ENCODE results near the gene USP9Y. TPM values are rescaled to one million over a fixed set of nuclear protein-coding genes. Genes with fewer than 3 reads are reported as not detected.
A peak's percentile ranks its signal among the peaks of the same experiment; 100 is the strongest.

Gene USP9Y
- total RNA-seq, 1 experiment from 2014 or later = 29.1 TPM

DNA sequence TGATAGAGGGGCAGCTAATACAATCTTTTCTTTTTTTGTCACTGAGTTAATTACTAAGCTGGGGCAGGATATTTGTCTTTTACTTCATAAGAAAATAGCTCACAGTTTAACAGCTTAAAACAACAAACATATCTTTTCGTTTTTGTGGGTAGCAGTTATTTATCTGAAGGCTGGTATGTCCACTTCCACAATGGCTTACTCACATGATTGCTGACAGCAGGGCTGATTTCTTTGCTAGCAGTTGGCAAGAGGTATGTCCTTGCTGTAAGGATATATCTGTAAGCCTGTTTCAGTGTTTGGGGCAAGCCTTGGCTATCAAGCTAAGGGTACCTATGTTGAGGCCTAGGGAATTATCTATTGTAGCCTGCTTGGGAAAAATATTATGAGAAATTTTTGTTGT, 1.1 kb downstream of the USP9Y start:
- Mint-ChIP-seq H3K27me3 (ENCODE audit: low read depth) (no peaks in the 10 kb centered on the region), H3K27ac (no peak overlapping the region), H3K36me3 (peaks cover 80% of the 10 kb centered on the region), H3K4me3 (no peak overlapping the region), H3K9me3 (peaks cover 42% of the 10 kb centered on the region), H3K4me1 (peaks cover 35% of the 10 kb centered on the region)
- TF ChIP-seq ATF6 (CRISPR knock-in tag; IDR thresholded peaks at IDR 0.05) (no peak), ARID4B (CRISPR knock-in tag; IDR thresholded peaks at IDR 0.05; ENCODE audit: borderline replicate concordance) (no peak)
- ChIA-PET CTCF (no interaction called here), POLR2A (no interaction called here)
- ATAC-seq = no peak
- DNase-seq (ENCODE audit: low spot score) = no peak

DNA sequence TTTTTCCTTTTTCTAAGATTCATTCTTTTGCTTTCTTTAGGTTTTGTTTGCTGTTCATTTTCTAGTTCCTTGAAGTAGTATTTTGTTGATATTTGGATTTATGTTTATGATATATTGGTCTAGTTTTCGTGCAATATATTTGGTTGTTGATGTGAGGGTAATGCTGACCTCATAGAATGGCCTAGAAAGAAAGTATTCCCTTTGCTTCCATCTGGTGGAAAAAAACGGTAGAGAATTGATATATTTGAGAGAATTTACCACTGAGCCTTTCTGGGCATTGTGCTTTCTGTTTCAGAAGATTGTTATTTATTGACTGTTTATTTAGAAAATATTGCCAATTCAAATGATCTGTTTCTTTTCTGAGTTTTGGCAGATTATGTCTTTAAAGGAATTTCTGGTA, 9.4 kb downstream of the USP9Y start:
- Mint-ChIP-seq H3K9me3 (no peaks in the 10 kb centered on the region), H3K4me1 (peaks cover 17% of the 10 kb centered on the region), H3K4me3 (no peak overlapping the region), H3K36me3 (peaks cover 24% of the 10 kb centered on the region), H3K27me3 (ENCODE audit: low read depth) (no peaks in the 10 kb centered on the region), H3K27ac (peak overlapping the region; percentile 79; the same call in 1 of the 2 replicates)
- no peak for TF ChIP-seq E2F5 (CRISPR knock-in tag; IDR thresholded peaks at IDR 0.05)
- ATAC-seq (no peak), DNase-seq (ENCODE audit: low spot score) (no peak)
- ChIA-PET CTCF (no interaction called here), POLR2A (no interaction called here)

- H3K36me3 Mint-ChIP-seq = peaks cover 19% of the 10 kb centered on the region
- no peak overlapping the region for H3K27ac Mint-ChIP-seq
- CTCF ChIA-PET = interaction anchor here (0.6 kb wide), 1 partner anchor 53 kb away, joined by 4 read pairs; no protein-coding TSS in a partner anchor
- peaks cover 7% of the 10 kb centered on the region for H3K4me1 Mint-ChIP-seq
- POLR2A ChIA-PET = no interaction called here
- ATAC-seq = no peak
- no peaks in the 10 kb centered on the region for H3K9me3 Mint-ChIP-seq
- TF ChIP-seq TCF7 (CRISPR knock-in tag; IDR thresholded peaks at IDR 0.05; ENCODE audit: low read depth) (no peak), ZSCAN18 (CRISPR knock-in tag; IDR thresholded peaks at IDR 0.05) (no peak)
- no peak overlapping the region for H3K4me3 Mint-ChIP-seq
- no peaks in the 10 kb centered on the region for H3K27me3 Mint-ChIP-seq (ENCODE audit: low read depth)
- DNase-seq (ENCODE audit: low spot score) = no peak
Observed at GRCh38 chrY:12715376-12715775, 14.3 kb downstream of the USP9Y start.

- peaks cover 29% of the 10 kb centered on the region for H3K36me3 Mint-ChIP-seq
- no peaks in the 10 kb centered on the region for H3K27me3 Mint-ChIP-seq (ENCODE audit: low read depth)
- ATAC-seq = no peak
- peak overlapping the region; percentile 92; the same call in 1 of the 2 replicates for H3K27ac Mint-ChIP-seq
- CTCF ChIA-PET = no interaction called here
- POLR2A ChIA-PET = no interaction called here
- no peak overlapping the region for H3K4me3 Mint-ChIP-seq
- DNase-seq (ENCODE audit: low spot score) = no peak
- no peaks in the 10 kb centered on the region for H3K9me3 Mint-ChIP-seq
- H3K4me1 Mint-ChIP-seq = peaks cover 20% of the 10 kb centered on the region
- no peak for TF ChIP-seq ZNF138 (CRISPR knock-in tag; conservative IDR thresholded peaks at IDR 0.05)
- TF ChIP-seq, protein P1, sequence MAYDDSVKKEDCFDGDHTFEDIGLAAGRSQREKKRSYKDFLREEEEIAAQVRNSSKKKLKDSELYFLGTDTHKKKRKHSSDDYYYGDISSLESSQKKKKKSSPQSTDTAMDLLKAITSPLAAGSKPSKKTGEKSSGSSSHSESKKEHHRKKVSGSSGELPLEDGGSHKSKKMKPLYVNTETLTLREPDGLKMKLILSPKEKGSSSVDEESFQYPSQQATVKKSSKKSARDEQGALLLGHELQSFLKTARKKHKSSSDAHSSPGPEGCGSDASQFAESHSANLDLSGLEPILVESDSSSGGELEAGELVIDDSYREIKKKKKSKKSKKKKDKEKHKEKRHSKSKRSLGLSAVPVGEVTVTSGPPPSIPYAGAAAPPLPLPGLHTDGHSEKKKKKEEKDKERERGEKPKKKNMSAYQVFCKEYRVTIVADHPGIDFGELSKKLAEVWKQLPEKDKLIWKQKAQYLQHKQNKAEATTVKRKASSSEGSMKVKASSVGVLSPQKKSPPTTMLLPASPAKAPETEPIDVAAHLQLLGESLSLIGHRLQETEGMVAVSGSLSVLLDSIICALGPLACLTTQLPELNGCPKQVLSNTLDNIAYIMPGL (CRISPR knock-in tag; IDR thresholded peaks at IDR 0.05) = no peak
- TF ChIP-seq, protein P2, sequence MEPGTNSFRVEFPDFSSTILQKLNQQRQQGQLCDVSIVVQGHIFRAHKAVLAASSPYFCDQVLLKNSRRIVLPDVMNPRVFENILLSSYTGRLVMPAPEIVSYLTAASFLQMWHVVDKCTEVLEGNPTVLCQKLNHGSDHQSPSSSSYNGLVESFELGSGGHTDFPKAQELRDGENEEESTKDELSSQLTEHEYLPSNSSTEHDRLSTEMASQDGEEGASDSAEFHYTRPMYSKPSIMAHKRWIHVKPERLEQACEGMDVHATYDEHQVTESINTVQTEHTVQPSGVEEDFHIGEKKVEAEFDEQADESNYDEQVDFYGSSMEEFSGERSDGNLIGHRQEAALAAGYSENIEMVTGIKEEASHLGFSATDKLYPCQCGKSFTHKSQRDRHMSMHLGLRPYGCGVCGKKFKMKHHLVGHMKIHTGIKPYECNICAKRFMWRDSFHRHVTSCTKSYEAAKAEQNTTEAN (CRISPR knock-in tag; IDR thresholded peaks at IDR 0.05) = no peak
- TF ChIP-seq, protein P3, sequence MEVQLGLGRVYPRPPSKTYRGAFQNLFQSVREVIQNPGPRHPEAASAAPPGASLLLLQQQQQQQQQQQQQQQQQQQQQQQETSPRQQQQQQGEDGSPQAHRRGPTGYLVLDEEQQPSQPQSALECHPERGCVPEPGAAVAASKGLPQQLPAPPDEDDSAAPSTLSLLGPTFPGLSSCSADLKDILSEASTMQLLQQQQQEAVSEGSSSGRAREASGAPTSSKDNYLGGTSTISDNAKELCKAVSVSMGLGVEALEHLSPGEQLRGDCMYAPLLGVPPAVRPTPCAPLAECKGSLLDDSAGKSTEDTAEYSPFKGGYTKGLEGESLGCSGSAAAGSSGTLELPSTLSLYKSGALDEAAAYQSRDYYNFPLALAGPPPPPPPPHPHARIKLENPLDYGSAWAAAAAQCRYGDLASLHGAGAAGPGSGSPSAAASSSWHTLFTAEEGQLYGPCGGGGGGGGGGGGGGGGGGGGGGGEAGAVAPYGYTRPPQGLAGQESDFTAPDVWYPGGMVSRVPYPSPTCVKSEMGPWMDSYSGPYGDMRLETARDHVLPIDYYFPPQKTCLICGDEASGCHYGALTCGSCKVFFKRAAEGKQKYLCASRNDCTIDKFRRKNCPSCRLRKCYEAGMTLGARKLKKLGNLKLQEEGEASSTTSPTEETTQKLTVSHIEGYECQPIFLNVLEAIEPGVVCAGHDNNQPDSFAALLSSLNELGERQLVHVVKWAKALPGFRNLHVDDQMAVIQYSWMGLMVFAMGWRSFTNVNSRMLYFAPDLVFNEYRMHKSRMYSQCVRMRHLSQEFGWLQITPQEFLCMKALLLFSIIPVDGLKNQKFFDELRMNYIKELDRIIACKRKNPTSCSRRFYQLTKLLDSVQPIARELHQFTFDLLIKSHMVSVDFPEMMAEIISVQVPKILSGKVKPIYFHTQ (CRISPR knock-in tag; IDR thresholded peaks at IDR 0.05) = no peak
- TF ChIP-seq, protein P4, sequence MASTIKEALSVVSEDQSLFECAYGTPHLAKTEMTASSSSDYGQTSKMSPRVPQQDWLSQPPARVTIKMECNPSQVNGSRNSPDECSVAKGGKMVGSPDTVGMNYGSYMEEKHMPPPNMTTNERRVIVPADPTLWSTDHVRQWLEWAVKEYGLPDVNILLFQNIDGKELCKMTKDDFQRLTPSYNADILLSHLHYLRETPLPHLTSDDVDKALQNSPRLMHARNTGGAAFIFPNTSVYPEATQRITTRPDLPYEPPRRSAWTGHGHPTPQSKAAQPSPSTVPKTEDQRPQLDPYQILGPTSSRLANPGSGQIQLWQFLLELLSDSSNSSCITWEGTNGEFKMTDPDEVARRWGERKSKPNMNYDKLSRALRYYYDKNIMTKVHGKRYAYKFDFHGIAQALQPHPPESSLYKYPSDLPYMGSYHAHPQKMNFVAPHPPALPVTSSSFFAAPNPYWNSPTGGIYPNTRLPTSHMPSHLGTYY (CRISPR knock-in tag; IDR thresholded peaks at IDR 0.05) = no peak
- no peak for TF ChIP-seq NFATC4 (CRISPR knock-in tag; IDR thresholded peaks at IDR 0.05)
- no peak for TF ChIP-seq MYBL2 (CRISPR knock-in tag; IDR thresholded peaks at IDR 0.05)
Observed at GRCh38 chrY:12729746-12730145, 28.7 kb downstream of the USP9Y start.
